GM12878 (cell line): ENCODE data around the gene DENND1A. TPM values are rescaled to one million over a fixed set of nuclear protein-coding genes. Genes with fewer than 3 reads are reported as not detected.

Experiments used
- ATAC-seq: fragments of 200-7000 bp; cut with Tn5 transposase; 3 replicates; pipeline ENCODE4 v1.9.1; 2020; ENCODE audit warnings: mild to moderate bottlenecking, moderate library complexity
- BruUV-seq: library from RNA; stranded (reverse); fragments of 400-500 nt; replicated peaks from 2 replicates; lab custom pipeline; 2021; lab: Mats Ljungman, UMichigan
- CTCF ChIA-PET: fragments of 300-600 bp; sonication (Branson Sonifier 250); formaldehyde crosslinking; extraction: SDS; loops from one replicate; lab custom pipeline; 2021; ENCODE audit warnings: inconsistent platforms; lab: Yijun Ruan, JAX
- POLR2A ChIA-PET: fragments of 350-600 bp; formaldehyde crosslinking; extraction: SDS; loops from one replicate; lab custom pipeline; 2021; ENCODE audit warnings: inconsistent platforms; lab: Charles Lee
- RAD21 ChIA-PET: fragments of 300-600 bp; sonication (Branson Sonifier 250); formaldehyde crosslinking; loops from one replicate; lab custom pipeline; 2023; ENCODE audit warnings: antibody characterized with exemption; ENCODE audit not compliant: unreplicated experiment; lab: Charles Lee
- SMC1A ChIA-PET: fragments of 300-600 bp; sonication (Branson Sonifier 250); formaldehyde crosslinking; loops from one replicate; lab custom pipeline; 2023; ENCODE audit not compliant: unreplicated experiment, uncharacterized antibody; lab: Charles Lee
- DNase-seq: peaks from one replicate; pipeline ENCODE4 v3.0.0-alpha.2; 2011; ENCODE audit warnings: low read depth, low spot score
- FAIRE-seq: peaks from 3 replicates; lab custom pipeline; 2011; peaks lifted over from hg19 to GRCh38; lab: Jason Lieb, UNC
- H2AFZ ChIP-seq: 2 replicates; pipeline ENCODE4 v1.6.0; 2011; ENCODE audit warnings: low read depth, low read length, control low read depth; ENCODE audit not compliant: control insufficient read depth
- H3K27ac ChIP-seq: 2 replicates; pipeline ENCODE4 v1.5.1; 2011; ENCODE audit warnings: control low read depth; ENCODE audit not compliant: control insufficient read depth, insufficient read depth
- H3K27me3 ChIP-seq, 2 experiments: replicated peaks in 1 of 2; 2 replicates each; pipeline versions ENCODE4 v1.6.0 to v1.6.1; 2011; ENCODE audit warnings: low read length in 1 of 2; ENCODE audit not compliant: control insufficient read depth in 2 of 2, insufficient read depth in 2 of 2
- H3K36me3 ChIP-seq, 2 experiments: 2 replicates each; pipeline ENCODE4 v1.5.1; 2011; ENCODE audit warnings: low read length in 1 of 2; ENCODE audit not compliant: control insufficient read depth in 2 of 2, insufficient read depth in 2 of 2
- H3K4me1 ChIP-seq: 2 replicates; pipeline ENCODE4 v1.6.1; 2011; ENCODE audit warnings: mild to moderate bottlenecking, low read length, moderate library complexity, mixed read lengths; ENCODE audit not compliant: control insufficient read depth, insufficient read depth
- H3K4me2 ChIP-seq: 2 replicates; pipeline ENCODE4 v1.6.0; 2011; ENCODE audit warnings: control low read depth; ENCODE audit not compliant: control insufficient read depth, insufficient read depth
- H3K4me3 ChIP-seq: fragments of 200-600 bp; sonication (generic); 2 replicates; pipeline ENCODE4 v1.5.1; 2016
- H3K79me2 ChIP-seq: 2 replicates; pipeline ENCODE4 v1.6.0; 2011; ENCODE audit warnings: low read length; ENCODE audit not compliant: control insufficient read depth, insufficient read depth
- H3K9ac ChIP-seq: 2 replicates; pipeline ENCODE4 v1.8.0; 2011; ENCODE audit warnings: low read length, control low read depth, mixed read lengths; ENCODE audit not compliant: control insufficient read depth, insufficient read depth
- H3K9me3 ChIP-seq: replicated peaks from 3 replicates; pipeline ENCODE4 v1.5.1; 2011; ENCODE audit warnings: mild to moderate bottlenecking, low read length; ENCODE audit not compliant: control insufficient read depth, insufficient read depth
- H4K20me1 ChIP-seq: 2 replicates; pipeline ENCODE4 v1.6.0; 2011; ENCODE audit not compliant: control insufficient read depth, insufficient read depth
- ATF7 ChIP-seq: fragments of 450-650 bp; IDR thresholded peaks from 2 replicates; pipeline ENCODE4 v1.6.1; 2016; ENCODE audit warnings: low read depth, mild to moderate bottlenecking
- CHD4 ChIP-seq: fragments of 200-600 bp; sonication (generic); IDR thresholded peaks from 2 replicates; pipeline ENCODE4 v1.6.1; 2016; ENCODE audit warnings: mild to moderate bottlenecking
- CREB1 ChIP-seq: IDR thresholded peaks from 2 replicates; pipeline ENCODE4 v1.6.1; 2012; ENCODE audit warnings: low read depth, mild to moderate bottlenecking, inconsistent platforms
- DPF2 ChIP-seq: fragments of 450-650 bp; IDR thresholded peaks from 2 replicates; pipeline ENCODE4 v1.6.1; 2017; ENCODE audit warnings: mild to moderate bottlenecking
- POLR2A ChIP-seq: IDR thresholded peaks from 2 replicates; pipeline ENCODE4 v1.6.1; 2011; ENCODE audit warnings: low read depth, mild to moderate bottlenecking, low read length
- POLR2AphosphoS2 ChIP-seq: IDR thresholded peaks from 2 replicates; pipeline ENCODE4 v1.6.1; 2011; ENCODE audit warnings: low read depth, mild to moderate bottlenecking, low read length, improper control_type of control experiment, moderate library complexity
- POLR2AphosphoS5 ChIP-seq: IDR thresholded peaks from 2 replicates; pipeline ENCODE4 v1.6.1; 2011; ENCODE audit warnings: mild to moderate bottlenecking, low read length, inconsistent platforms
- RBBP5 ChIP-seq: fragments of 200-600 bp; sonication (generic); conservative IDR thresholded peaks from 2 replicates; pipeline ENCODE4 v1.6.1; 2016
- RUNX3 ChIP-seq: IDR thresholded peaks from 2 replicates; pipeline ENCODE4 v1.6.1; 2012; ENCODE audit warnings: low read length, inconsistent platforms
- SKIL ChIP-seq: fragments of 450-650 bp; IDR thresholded peaks from 2 replicates; pipeline ENCODE4 v1.6.1; 2017; ENCODE audit warnings: mild to moderate bottlenecking, low read depth, inconsistent platforms; ENCODE audit not compliant: poor library complexity, severe bottlenecking
- ZNF207 ChIP-seq: fragments of 450-650 bp; IDR thresholded peaks from 2 replicates; pipeline ENCODE4 v1.6.1; 2014; ENCODE audit warnings: antibody characterized with exemption, mild to moderate bottlenecking, borderline replicate concordance
- WGBS: methylation state at CpG from one replicate; pipeline ENCODE4 v1.1.6; 2016; ENCODE audit warnings: low lambda C conversion rate; ENCODE audit not compliant: insufficient replicate concordance, insufficient coverage; ENCODE audit errors: missing lambda C conversion rate; 5-methylcytosine and 5-hydroxymethylcytosine counted together
- in situ Hi-C: fragments of 300-500 bp; cut with MboI; formaldehyde crosslinking; loops from 9 replicates; pipeline ENCODE4 v1.14.3; 2018; ENCODE audit warnings: mixed read lengths
- intact Hi-C: fragments of 100-400 bp; cut with micrococcal nuclease; formaldehyde crosslinking; loops from one replicate; pipeline ENCODE4 v1.14.2; 2022; ENCODE audit not compliant: unreplicated experiment
- polyA plus RNA-seq, 11 experiments: library from polyadenylated mRNA; depleted of rRNA in 4 of 11; unstranded in 6 of 11; stranded (reverse) in 5 of 11; fragments of >200 nt; fragmentation: Nextera tagmentation in 4 of 11; fragmentation: Illumina TruSeq in 1 of 11; extraction: Ambion mirVana in 4 of 11; extraction: Trizol in 1 of 11; gene quantifications; 1 replicate in 1 of 11; 2 replicates in 10 of 11; pipeline versions ENCODE4 v1.2.1 to v1.2.3, GENCODE V29; 2011 to 2016; ENCODE audit warnings: inconsistent platforms in 2 of 11, missing spikeins in 2 of 11, low read depth in 1 of 11
- total RNA-seq, 4 experiments: library from RNA; depleted of rRNA in 3 of 4; stranded (reverse); fragments of >200 nt in 3 of 4; fragmentation: Illumina TruSeq in 1 of 4; extraction: Trizol in 1 of 4; gene quantifications; 2 replicates each; pipeline versions ENCODE4 v1.2.1 to v1.2.3, GENCODE V29; 2013 to 2021
- TF ChIP-seq, protein P1 (sequence below): fragments of 450-650 bp; IDR thresholded peaks from 2 replicates; pipeline ENCODE4 v1.6.1; 2017; ENCODE audit warnings: low read depth, mild to moderate bottlenecking, moderate library complexity
- TF ChIP-seq, protein P2 (sequence below): fragments of 450-650 bp; IDR thresholded peaks from 2 replicates; pipeline ENCODE4 v1.6.1; 2016; ENCODE audit warnings: mild to moderate bottlenecking

Gene DENND1A
- total and polyA plus RNA-seq, 10 of the 15 experiments (the other 5 are each of a cell fraction or from before 2014, with no cell fraction given), result 14.1 to 48.6 (median 35.2) TPM

DNA sequence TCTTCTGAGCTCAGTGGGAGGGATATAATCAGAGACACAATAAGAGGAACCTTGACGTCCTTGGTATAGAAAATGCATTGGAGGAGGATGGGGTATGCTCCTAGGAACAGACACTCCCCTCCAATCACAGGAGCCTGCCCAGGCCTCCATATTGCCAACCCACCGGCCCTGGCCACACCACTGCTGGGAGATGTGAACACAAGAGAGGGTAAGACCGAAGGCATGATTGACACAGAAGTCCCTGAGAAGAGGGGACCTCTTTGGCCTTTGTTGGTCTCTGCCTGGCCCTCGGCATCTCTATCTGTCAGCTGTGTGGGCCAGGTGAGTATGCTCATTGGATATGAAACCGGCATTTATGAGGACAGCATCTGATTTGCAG lies 511.9 kb downstream of the DENND1A start:
- SMC1A ChIA-PET, result no interaction called here
- H4K20me1 ChIP-seq, result no peaks in the 10 kb centered on the region
- WGBS, result 78% methylated on average over 5 of the region's 5 CpGs

More for the DNA sequence above, 511.9 kb downstream of the DENND1A start:
- Histone ChIP-seq H3K27ac (no peak overlapping the region), H3K79me2 (no peaks in the 10 kb centered on the region), H2AFZ (no peak overlapping the region), H3K36me3 (peaks cover 2 to 5% of the 10 kb centered on the region in 2 experiments; a peak in 2 of 4 replicates), H3K4me1 (no peaks in the 10 kb centered on the region), H3K9ac (no peak overlapping the region), H3K9me3 (no peaks in the 10 kb centered on the region), H3K4me3 (no peak overlapping the region), H3K4me2 (no peak overlapping the region), H3K27me3 (no peaks in the 10 kb centered on the region)
- ChIA-PET CTCF (no interaction called here), POLR2A (no interaction called here), RAD21 (no interaction called here)
- ATAC-seq (no peak), DNase-seq (no peak), FAIRE-seq (no peak)
- no TSS peak for BruUV-seq
- in situ Hi-C loops (no loop called here), intact Hi-C loops (no loop called here)
- TF ChIP-seq, protein P1, sequence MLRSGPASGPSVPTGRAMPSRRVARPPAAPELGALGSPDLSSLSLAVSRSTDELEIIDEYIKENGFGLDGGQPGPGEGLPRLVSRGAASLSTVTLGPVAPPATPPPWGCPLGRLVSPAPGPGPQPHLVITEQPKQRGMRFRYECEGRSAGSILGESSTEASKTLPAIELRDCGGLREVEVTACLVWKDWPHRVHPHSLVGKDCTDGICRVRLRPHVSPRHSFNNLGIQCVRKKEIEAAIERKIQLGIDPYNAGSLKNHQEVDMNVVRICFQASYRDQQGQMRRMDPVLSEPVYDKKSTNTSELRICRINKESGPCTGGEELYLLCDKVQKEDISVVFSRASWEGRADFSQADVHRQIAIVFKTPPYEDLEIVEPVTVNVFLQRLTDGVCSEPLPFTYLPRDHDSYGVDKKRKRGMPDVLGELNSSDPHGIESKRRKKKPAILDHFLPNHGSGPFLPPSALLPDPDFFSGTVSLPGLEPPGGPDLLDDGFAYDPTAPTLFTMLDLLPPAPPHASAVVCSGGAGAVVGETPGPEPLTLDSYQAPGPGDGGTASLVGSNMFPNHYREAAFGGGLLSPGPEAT, result no peak
- TF ChIP-seq ATF7 (no peak), DPF2 (no peak), RUNX3 (no peak), POLR2A (no peak), POLR2AphosphoS2 (no peak), POLR2AphosphoS5 (no peak), RBBP5 (no peak), CHD4 (no peak), ZNF207 (no peak), CREB1 (no peak), SKIL (no peak)
- TF ChIP-seq, protein P2, sequence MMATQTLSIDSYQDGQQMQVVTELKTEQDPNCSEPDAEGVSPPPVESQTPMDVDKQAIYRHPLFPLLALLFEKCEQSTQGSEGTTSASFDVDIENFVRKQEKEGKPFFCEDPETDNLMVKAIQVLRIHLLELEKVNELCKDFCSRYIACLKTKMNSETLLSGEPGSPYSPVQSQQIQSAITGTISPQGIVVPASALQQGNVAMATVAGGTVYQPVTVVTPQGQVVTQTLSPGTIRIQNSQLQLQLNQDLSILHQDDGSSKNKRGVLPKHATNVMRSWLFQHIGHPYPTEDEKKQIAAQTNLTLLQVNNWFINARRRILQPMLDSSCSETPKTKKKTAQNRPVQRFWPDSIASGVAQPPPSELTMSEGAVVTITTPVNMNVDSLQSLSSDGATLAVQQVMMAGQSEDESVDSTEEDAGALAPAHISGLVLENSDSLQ, result no peak
